Activated naive CD8-positive, alpha-beta T cell (primary cell): ENCODE results near the gene NPAT.
"Not testable (repeated sequence)": the region's sequence is repeated elsewhere in the genome, so short reads cannot be mapped to it uniquely, and the experiment has no call there.

Experiments used
- H3K27ac Mint-ChIP-seq: one replicate; pipeline ENCODE4 v1.8.0; 2021; ENCODE audit warnings: mixed read lengths
- H3K27me3 Mint-ChIP-seq: one replicate; pipeline ENCODE4 v1.8.0; 2021; ENCODE audit warnings: mixed read lengths
- H3K36me3 Mint-ChIP-seq: one replicate; pipeline ENCODE4 v1.8.0; 2021; ENCODE audit warnings: mixed read lengths
- H3K4me1 Mint-ChIP-seq: one replicate; pipeline ENCODE4 v1.8.0; 2021; ENCODE audit warnings: low read depth, mixed read lengths
- H3K4me3 Mint-ChIP-seq: one replicate; pipeline ENCODE4 v1.8.0; 2021; ENCODE audit warnings: mild to moderate bottlenecking, mixed read lengths
- H3K9me3 Mint-ChIP-seq: one replicate; pipeline ENCODE4 v1.8.0; 2021; ENCODE audit warnings: low read depth, mixed read lengths

NPAT gene

GRCh38 chr11:108206171-108206570 is 16.3 kb downstream of the NPAT start:
- Mint-ChIP-seq H3K36me3 (peaks cover 45% of the 10 kb centered on the region), H3K4me3 (no peak overlapping the region), H3K27ac (no peak overlapping the region), H3K27me3 (no peaks in the 10 kb centered on the region), H3K4me1 (peaks cover 60% of the 10 kb centered on the region), H3K9me3 (no peaks in the 10 kb centered on the region)

- Mint-ChIP-seq H3K9me3 (no peaks in the 10 kb centered on the region), H3K4me3 (no peak overlapping the region), H3K36me3 (peaks cover 37% of the 10 kb centered on the region), H3K27me3 (no peaks in the 10 kb centered on the region), H3K4me1 (peaks cover 62% of the 10 kb centered on the region), H3K27ac (no peak overlapping the region)
Measured at GRCh38 chr11:108204929-108205499, 17.4 kb downstream of the NPAT start.

- Mint-ChIP-seq H3K4me1 (peaks cover 64% of the 10 kb centered on the region), H3K36me3 (peaks cover 36% of the 10 kb centered on the region), H3K27ac (no peak overlapping the region), H3K4me3 (no peak overlapping the region), H3K27me3 (no peaks in the 10 kb centered on the region), H3K9me3 (no peaks in the 10 kb centered on the region)
Measured at GRCh38 chr11:108204376-108204775, 18.1 kb downstream of the NPAT start.

GRCh38 chr11:108203075-108203474 is 19.4 kb downstream of the NPAT start:
- peaks cover 67% of the 10 kb centered on the region for H3K4me1 Mint-ChIP-seq
- peaks cover 34% of the 10 kb centered on the region for H3K36me3 Mint-ChIP-seq
- H3K4me3 Mint-ChIP-seq = no peak overlapping the region
- H3K27me3 Mint-ChIP-seq = no peaks in the 10 kb centered on the region
- H3K9me3 Mint-ChIP-seq = no peaks in the 10 kb centered on the region
- H3K27ac Mint-ChIP-seq = peak overlapping the region; percentile 72

- Mint-ChIP-seq H3K4me1 (peaks cover 83% of the 10 kb centered on the region), H3K36me3 (peaks cover 25% of the 10 kb centered on the region)
Measured at GRCh38 chr11:108199446-108200321, 22.8 kb downstream of the NPAT start.

GRCh38 chr11:108198833-108199232 is 23.6 kb downstream of the NPAT start:
- peaks cover 84% of the 10 kb centered on the region for H3K4me1 Mint-ChIP-seq

More at GRCh38 chr11:108199446-108200321, 22.8 kb downstream of the NPAT start:
- H3K27ac Mint-ChIP-seq = peak overlapping the region; percentile 84
- peak overlapping the region; percentile 51 for H3K4me3 Mint-ChIP-seq
- H3K9me3 Mint-ChIP-seq = no peaks in the 10 kb centered on the region
- H3K27me3 Mint-ChIP-seq = no peaks in the 10 kb centered on the region

GRCh38 chr11:108197351-108197750 is 25.1 kb downstream of the NPAT start:
- Mint-ChIP-seq H3K9me3 (no peaks in the 10 kb centered on the region), H3K27ac (peak overlapping the region; percentile 79), H3K4me3 (peak overlapping the region; percentile 20), H3K27me3 (no peaks in the 10 kb centered on the region), H3K4me1 (peaks cover 69% of the 10 kb centered on the region), H3K36me3 (peaks cover 10% of the 10 kb centered on the region)

More at GRCh38 chr11:108198833-108199232, 23.6 kb downstream of the NPAT start:
- Mint-ChIP-seq H3K27me3 (no peaks in the 10 kb centered on the region), H3K27ac (peak overlapping the region; percentile 79), H3K9me3 (no peaks in the 10 kb centered on the region), H3K36me3 (peaks cover 19% of the 10 kb centered on the region), H3K4me3 (peak overlapping the region; percentile 32)

- Mint-ChIP-seq H3K27ac (peak overlapping the region; percentile 79), H3K4me1 (peaks cover 67% of the 10 kb centered on the region), H3K4me3 (no peak overlapping the region), H3K36me3 (peaks cover 10% of the 10 kb centered on the region), H3K27me3 (no peaks in the 10 kb centered on the region), H3K9me3 (no peaks in the 10 kb centered on the region)
Measured at GRCh38 chr11:108196901-108197300, 25.5 kb downstream of the NPAT start.

GRCh38 chr11:108193725-108194124 is 28.7 kb downstream of the NPAT start:
- Mint-ChIP-seq H3K27me3 (no peaks in the 10 kb centered on the region), H3K36me3 (peaks cover 12% of the 10 kb centered on the region), H3K9me3 (no peaks in the 10 kb centered on the region), H3K4me3 (no peak overlapping the region), H3K4me1 (peaks cover 43% of the 10 kb centered on the region), H3K27ac (peak overlapping the region; percentile 64)

GRCh38 chr11:108177570-108177969 is 44.9 kb downstream of the NPAT start:
- Mint-ChIP-seq H3K4me3 (no peak overlapping the region), H3K27ac (no peak overlapping the region), H3K9me3 (no peaks in the 10 kb centered on the region), H3K36me3 (peaks cover 24% of the 10 kb centered on the region), H3K27me3 (no peaks in the 10 kb centered on the region), H3K4me1 (peaks cover 19% of the 10 kb centered on the region)

GRCh38 chr11:108170184-108170583 is 52.3 kb downstream of the NPAT start:
- Mint-ChIP-seq H3K27ac (peak overlapping the region; percentile 95), H3K4me1 (peaks cover 41% of the 10 kb centered on the region), H3K27me3 (no peaks in the 10 kb centered on the region), H3K36me3 (peaks cover 25% of the 10 kb centered on the region), H3K4me3 (no peak overlapping the region), H3K9me3 (no peaks in the 10 kb centered on the region)

GRCh38 chr11:108167624-108168023 is 54.8 kb downstream of the NPAT start:
- Mint-ChIP-seq H3K36me3 (peaks cover 21% of the 10 kb centered on the region), H3K9me3 (no peaks in the 10 kb centered on the region), H3K27me3 (no peaks in the 10 kb centered on the region), H3K27ac (peak overlapping the region; percentile 85), H3K4me3 (no peak overlapping the region), H3K4me1 (peaks cover 37% of the 10 kb centered on the region)

- not testable (repeated sequence) for H3K27me3 Mint-ChIP-seq, H3K4me3 Mint-ChIP-seq, H3K9me3 Mint-ChIP-seq, H3K27ac Mint-ChIP-seq
- Mint-ChIP-seq H3K36me3 (peaks cover 12% of the 10 kb centered on the region), H3K4me1 (peaks cover 22% of the 10 kb centered on the region)
Measured at GRCh38 chr11:108162878-108163277, 59.6 kb downstream of the NPAT start.

- H3K4me1 Mint-ChIP-seq = peaks cover 21% of the 10 kb centered on the region
- no peak overlapping the region for H3K4me3 Mint-ChIP-seq
- no peaks in the 10 kb centered on the region for H3K27me3 Mint-ChIP-seq
- H3K36me3 Mint-ChIP-seq = peaks cover 10% of the 10 kb centered on the region
- no peaks in the 10 kb centered on the region for H3K9me3 Mint-ChIP-seq
- peak overlapping the region; percentile 79 for H3K27ac Mint-ChIP-seq
Measured at GRCh38 chr11:108160970-108161566, 61.4 kb downstream of the NPAT start.

- Mint-ChIP-seq H3K27me3 (no peaks in the 10 kb centered on the region), H3K4me1 (peaks cover 10% of the 10 kb centered on the region), H3K4me3 (no peak overlapping the region), H3K36me3 (peaks cover 5% of the 10 kb centered on the region), H3K27ac (peak overlapping the region; percentile 58), H3K9me3 (no peaks in the 10 kb centered on the region)
Measured at GRCh38 chr11:108154591-108154990, 67.8 kb downstream of the NPAT start.
